ENCODE measurements around the gene CRYL1. TPM values are rescaled to one million over a fixed set of nuclear protein-coding genes. Genes with fewer than 3 reads are reported as not detected.

The CRYL1 gene
- total RNA-seq, 1 experiment from 2014 or later = 2.9 TPM

GRCh38 chr13:20387006-20387405 lies 138.7 kb downstream of the CRYL1 start:
- Mint-ChIP-seq H3K27me3 (ENCODE audit: low read depth) (no peaks in the 10 kb centered on the region), H3K9me3 (peaks cover 20% of the 10 kb centered on the region), H3K4me1 (no peaks in the 10 kb centered on the region), H3K36me3 (peaks cover 4% of the 10 kb centered on the region), H3K27ac (no peak overlapping the region), H3K4me3 (no peak overlapping the region)
- ATAC-seq (no peak), DNase-seq (ENCODE audit: low spot score) (no peak)
- ChIA-PET POLR2A (no interaction called here), CTCF (no interaction called here)
- TF ChIP-seq, protein P1, sequence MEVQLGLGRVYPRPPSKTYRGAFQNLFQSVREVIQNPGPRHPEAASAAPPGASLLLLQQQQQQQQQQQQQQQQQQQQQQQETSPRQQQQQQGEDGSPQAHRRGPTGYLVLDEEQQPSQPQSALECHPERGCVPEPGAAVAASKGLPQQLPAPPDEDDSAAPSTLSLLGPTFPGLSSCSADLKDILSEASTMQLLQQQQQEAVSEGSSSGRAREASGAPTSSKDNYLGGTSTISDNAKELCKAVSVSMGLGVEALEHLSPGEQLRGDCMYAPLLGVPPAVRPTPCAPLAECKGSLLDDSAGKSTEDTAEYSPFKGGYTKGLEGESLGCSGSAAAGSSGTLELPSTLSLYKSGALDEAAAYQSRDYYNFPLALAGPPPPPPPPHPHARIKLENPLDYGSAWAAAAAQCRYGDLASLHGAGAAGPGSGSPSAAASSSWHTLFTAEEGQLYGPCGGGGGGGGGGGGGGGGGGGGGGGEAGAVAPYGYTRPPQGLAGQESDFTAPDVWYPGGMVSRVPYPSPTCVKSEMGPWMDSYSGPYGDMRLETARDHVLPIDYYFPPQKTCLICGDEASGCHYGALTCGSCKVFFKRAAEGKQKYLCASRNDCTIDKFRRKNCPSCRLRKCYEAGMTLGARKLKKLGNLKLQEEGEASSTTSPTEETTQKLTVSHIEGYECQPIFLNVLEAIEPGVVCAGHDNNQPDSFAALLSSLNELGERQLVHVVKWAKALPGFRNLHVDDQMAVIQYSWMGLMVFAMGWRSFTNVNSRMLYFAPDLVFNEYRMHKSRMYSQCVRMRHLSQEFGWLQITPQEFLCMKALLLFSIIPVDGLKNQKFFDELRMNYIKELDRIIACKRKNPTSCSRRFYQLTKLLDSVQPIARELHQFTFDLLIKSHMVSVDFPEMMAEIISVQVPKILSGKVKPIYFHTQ (CRISPR knock-in tag; IDR thresholded peaks at IDR 0.05) = no peak
- TF ChIP-seq HMGA2 (CRISPR knock-in tag; IDR thresholded peaks at IDR 0.05) = no peak
- TF ChIP-seq NR1H2 (CRISPR knock-in tag; IDR thresholded peaks at IDR 0.05) = no peak
- TF ChIP-seq, protein P2, sequence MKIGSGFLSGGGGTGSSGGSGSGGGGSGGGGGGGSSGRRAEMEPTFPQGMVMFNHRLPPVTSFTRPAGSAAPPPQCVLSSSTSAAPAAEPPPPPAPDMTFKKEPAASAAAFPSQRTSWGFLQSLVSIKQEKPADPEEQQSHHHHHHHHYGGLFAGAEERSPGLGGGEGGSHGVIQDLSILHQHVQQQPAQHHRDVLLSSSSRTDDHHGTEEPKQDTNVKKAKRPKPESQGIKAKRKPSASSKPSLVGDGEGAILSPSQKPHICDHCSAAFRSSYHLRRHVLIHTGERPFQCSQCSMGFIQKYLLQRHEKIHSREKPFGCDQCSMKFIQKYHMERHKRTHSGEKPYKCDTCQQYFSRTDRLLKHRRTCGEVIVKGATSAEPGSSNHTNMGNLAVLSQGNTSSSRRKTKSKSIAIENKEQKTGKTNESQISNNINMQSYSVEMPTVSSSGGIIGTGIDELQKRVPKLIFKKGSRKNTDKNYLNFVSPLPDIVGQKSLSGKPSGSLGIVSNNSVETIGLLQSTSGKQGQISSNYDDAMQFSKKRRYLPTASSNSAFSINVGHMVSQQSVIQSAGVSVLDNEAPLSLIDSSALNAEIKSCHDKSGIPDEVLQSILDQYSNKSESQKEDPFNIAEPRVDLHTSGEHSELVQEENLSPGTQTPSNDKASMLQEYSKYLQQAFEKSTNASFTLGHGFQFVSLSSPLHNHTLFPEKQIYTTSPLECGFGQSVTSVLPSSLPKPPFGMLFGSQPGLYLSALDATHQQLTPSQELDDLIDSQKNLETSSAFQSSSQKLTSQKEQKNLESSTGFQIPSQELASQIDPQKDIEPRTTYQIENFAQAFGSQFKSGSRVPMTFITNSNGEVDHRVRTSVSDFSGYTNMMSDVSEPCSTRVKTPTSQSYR (CRISPR knock-in tag; IDR thresholded peaks at IDR 0.05) = no peak
- no peak for TF ChIP-seq SOX15 (CRISPR knock-in tag; IDR thresholded peaks at IDR 0.05)
- TF ChIP-seq ZNF317 (CRISPR knock-in tag; IDR thresholded peaks at IDR 0.05; ENCODE audit: borderline replicate concordance, low read depth) = no peak
- TF ChIP-seq STAT6 (CRISPR knock-in tag; conservative IDR thresholded peaks at IDR 0.05; ENCODE audit: low read depth) = no peak
- TF ChIP-seq IRF2 (CRISPR knock-in tag; IDR thresholded peaks at IDR 0.05; ENCODE audit: borderline replicate concordance, low read depth) = no peak
- no peak for TF ChIP-seq ETV6 (CRISPR knock-in tag; IDR thresholded peaks at IDR 0.05)
- TF ChIP-seq ZNF671 (CRISPR knock-in tag; IDR thresholded peaks at IDR 0.05) = no peak
- TF ChIP-seq EMX1 (CRISPR knock-in tag; IDR thresholded peaks at IDR 0.05) = no peak
- no peak for TF ChIP-seq MXD4 (CRISPR knock-in tag; IDR thresholded peaks at IDR 0.05; ENCODE audit: borderline replicate concordance)
- no peak for TF ChIP-seq NFE2L1 (CRISPR knock-in tag; IDR thresholded peaks at IDR 0.05)
- no peak for TF ChIP-seq ZNF138 (CRISPR knock-in tag; conservative IDR thresholded peaks at IDR 0.05)
- TF ChIP-seq, protein P3, sequence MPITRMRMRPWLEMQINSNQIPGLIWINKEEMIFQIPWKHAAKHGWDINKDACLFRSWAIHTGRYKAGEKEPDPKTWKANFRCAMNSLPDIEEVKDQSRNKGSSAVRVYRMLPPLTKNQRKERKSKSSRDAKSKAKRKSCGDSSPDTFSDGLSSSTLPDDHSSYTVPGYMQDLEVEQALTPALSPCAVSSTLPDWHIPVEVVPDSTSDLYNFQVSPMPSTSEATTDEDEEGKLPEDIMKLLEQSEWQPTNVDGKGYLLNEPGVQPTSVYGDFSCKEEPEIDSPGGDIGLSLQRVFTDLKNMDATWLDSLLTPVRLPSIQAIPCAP (CRISPR knock-in tag; IDR thresholded peaks at IDR 0.05) = no peak
- TF ChIP-seq NR3C1 (CRISPR knock-in tag; conservative IDR thresholded peaks at IDR 0.05; ENCODE audit: low read depth) = no peak
- TF ChIP-seq MAX (CRISPR knock-in tag; IDR thresholded peaks at IDR 0.05) = no peak
- no peak for TF ChIP-seq TP53 (CRISPR knock-in tag; IDR thresholded peaks at IDR 0.05)
- TF ChIP-seq ZNF121 (CRISPR knock-in tag; IDR thresholded peaks at IDR 0.05) = no peak

Measured in WTC11 (cell line).